Stimulated activated CD8-positive, alpha-beta memory T cell treated with anti-CD3 and anti-CD28 coated beads, Interleukin-12 subunit alpha, Interleukin-12 subunit beta, amount 100 ng/mL, for 1 hour (primary cell): ENCODE results near the gene KIF12.

Experiments
- DNase-seq: peaks from one replicate; pipeline ENCODE4 v3.0.0-alpha.2; 2020; ENCODE audit warnings: low read depth

The KIF12 gene

DNA sequence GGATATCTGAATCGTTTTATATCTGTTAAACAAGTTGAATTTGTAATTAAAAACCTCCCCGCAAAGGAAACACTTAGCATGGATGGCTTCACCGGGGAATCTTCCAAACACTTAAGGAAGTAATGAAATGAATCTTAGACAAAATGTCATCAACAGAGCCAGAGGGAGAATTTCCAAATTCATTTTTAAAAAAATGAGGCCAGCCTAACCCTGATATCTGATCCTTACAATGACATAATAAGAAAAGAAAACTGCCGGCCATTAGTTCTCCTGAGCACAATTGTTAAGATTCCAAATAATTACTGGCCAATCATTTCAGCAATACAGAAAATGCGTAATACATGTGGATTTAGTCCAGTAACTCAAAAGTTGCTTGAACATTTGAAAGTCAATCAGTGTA is 6.1 kb upstream of the KIF12 start:
- DNase-seq = no peak

- no peak for DNase-seq
Measured at GRCh38 chr9:114102484-114102883, 3.4 kb upstream of the KIF12 start.

GRCh38 chr9:114100536-114100935 is 1.4 kb upstream of the KIF12 start:
- DNase-seq = no peak

DNA sequence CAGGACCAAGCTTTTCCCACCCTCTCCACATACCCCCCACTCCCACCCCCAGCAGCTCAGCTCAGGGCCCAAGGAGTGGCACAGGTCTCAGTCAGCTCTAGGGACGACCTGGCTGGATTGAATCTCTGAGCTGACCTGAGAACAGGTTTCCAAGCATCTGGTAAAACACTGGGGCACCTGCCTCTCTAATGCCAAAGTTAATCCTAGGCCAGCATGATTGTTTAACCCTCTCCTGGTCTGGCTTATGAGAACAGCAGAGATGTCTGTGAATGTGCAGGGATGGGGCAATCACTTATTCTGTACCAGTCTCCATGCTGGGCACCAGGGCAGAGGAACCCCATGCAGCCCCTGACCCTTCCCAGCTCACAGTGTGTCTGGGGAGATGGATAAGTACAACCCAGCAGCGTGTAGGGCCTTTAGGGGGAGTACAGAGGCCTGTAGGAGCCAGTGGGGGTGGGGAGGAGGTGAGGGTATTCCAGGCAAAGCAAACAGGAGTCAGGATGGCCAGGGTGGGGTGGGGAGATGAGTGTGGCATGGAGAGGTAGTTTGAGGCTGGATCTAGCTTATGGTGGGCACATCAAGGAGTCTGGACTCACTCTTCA is 678 bp upstream of the KIF12 start:
- DNase-seq = no peak

- DNase-seq = no peak
Measured at GRCh38 chr9:114098021-114098935, 814 bp downstream of the KIF12 start.

DNA sequence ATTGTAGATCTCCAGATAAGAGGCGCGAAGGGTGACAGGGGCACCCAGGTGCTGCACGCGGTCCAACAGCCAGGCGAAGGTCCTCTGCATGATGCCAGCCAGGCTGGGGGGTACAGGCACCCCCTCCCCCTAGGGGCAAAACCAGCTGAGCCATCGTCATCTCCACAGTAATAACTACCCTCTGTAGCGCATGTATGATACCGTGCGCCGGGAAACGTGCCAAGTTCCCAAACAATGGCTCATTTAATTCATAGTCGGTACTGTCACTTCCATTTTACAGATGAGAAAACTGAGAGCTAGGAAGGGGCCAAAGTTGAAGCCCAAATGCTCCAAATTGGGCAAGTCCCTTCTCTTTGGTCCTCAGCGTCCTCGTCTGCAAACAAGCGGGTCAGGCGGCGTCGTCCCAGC is 1.5 kb downstream of the KIF12 start:
- DNase-seq = no peak

DNA sequence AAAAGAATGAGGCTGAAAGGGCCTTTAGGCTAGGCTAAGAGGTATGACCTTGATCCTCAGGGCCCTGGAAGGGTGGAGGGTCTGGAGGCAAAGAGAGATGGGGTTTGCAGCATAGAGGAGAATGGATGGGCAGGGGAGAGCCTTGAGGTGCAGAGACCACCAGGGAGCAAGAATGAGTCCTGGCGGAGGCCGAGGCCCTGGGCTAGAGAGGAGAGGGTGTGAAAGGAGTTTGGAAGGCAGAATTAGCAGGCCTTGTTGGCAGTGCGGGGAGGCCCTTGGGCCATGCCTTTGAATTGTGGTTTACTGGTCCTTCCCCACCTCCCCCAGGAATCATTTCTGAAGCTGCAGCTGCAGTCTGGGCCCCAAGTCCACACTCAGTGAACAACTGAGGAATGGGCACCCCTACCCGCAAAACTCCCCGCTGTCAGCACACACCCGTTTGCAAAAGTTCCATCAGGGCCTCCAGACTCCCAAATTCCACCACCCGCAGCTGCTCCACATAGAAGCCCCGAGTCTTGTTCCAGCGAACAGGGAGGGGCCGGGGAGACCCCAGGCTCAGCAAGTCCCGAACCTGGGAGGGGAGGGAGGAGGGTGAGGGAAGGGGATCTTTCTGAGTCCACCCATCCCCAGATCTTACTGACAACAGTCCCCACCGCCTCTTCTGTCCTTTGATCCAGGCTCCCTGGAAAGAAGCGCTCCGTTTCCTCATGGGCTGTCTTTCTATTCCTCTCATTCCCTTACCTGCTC is 2.1 kb downstream of the KIF12 start:
- DNase-seq = no peak

DNA sequence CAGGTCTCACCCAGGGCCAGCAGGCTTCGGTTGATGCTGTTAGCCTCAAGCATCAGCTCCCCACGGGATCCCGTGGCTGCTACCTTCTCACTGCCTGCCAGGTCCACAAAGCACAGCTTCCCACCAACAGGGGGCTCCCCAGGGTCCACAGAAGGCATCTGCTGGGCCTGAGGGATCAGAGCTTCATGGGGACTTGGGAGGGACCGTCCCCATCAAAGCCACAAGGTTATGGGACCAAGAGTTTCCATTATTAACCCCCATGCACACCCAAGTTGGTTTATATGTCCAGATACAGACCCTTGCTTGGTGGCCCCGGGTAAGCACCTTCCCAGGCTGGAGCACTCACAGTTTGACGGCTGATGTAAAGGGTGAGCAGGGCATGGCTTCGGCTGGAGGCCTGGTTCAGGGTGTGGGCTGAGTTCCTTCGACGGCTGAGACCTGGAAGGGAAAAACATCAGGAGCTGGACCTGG is 3.0 kb downstream of the KIF12 start:
- no peak for DNase-seq

GRCh38 chr9:114094971-114095370 is 4.1 kb downstream of the KIF12 start:
- DNase-seq = no peak

GRCh38 chr9:114093761-114094505 is 5.2 kb downstream of the KIF12 start:
- no peak for DNase-seq

DNA sequence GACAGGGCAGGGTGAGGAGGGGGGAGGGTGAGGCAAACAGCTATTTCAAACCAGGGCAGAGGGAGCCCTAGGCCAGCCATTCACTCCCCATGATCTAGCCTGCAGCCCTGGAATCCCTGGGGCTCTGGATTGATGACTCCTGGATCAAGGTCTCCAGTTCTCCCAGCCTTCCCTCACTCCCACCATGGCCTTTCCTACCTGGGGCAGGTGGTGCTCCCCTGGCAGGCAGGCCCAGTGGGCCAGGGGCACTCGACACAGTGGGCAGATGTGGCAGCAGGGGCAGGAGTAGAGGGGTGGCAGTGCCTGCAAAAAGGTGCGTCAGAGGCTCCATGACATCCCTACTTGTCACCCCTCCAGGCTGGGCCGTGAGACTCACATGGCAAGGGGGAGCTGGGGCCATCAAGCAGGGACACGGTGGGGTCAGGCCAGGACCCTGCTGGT is 6.0 kb downstream of the KIF12 start:
- no peak for DNase-seq

- DNase-seq = no peak
Measured at GRCh38 chr9:114092336-114092735, 6.8 kb downstream of the KIF12 start.

GRCh38 chr9:114091711-114092110 is 7.4 kb downstream of the KIF12 start:
- DNase-seq = no peak

DNA sequence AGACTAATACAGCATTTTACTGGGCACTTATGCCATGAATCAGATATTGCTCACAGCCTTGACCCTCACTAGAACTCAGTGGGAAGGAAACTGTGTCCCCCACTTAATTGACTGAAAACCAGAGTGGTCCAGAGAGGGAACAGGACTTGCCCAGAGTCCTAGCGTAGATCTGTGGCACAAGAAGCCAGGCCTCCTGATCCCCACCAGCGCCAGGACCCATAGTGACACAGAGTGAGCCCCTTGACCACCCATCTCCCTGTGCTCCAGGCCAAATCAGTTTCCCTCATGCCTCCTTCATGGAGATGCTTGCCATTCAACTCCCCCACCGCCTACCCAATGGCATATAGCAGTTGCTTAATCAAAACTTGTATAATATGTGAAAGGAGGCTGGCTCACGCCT is 8.3 kb downstream of the KIF12 start:
- no peak for DNase-seq

DNA sequence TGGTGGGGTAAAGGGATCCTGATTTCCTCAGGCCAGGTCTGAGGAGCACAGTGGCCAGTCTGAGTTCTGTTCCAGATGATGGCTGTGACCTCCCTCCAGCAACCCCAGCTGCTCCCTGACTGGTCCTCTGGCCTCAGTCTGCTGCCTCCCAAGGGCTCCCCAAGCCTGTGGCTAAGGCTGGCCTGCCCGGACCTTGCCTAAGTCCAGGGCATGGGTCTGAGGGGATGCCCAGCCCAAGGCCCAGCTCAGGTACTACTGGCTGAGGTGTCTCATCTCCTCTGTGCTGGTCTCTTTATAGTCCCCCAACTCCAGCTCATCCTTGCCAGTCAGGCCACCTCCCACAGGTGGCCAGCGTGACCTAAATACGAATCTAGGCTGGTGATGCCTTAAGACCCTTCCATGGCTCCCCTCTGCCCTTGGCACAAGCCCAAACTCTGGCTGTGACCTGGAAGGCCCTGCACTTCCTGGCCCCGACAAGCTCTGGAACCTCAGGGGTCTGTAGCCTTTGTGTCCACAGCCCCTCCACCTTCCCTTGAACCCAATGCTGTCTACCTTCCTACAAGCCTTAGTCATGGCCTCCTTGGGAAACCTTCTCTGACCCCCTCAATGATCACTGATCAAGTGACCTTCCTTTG is 9.8 kb downstream of the KIF12 start:
- DNase-seq = no peak

GRCh38 chr9:114088571-114089170 is 10.4 kb downstream of the KIF12 start:
- DNase-seq = no peak

DNA sequence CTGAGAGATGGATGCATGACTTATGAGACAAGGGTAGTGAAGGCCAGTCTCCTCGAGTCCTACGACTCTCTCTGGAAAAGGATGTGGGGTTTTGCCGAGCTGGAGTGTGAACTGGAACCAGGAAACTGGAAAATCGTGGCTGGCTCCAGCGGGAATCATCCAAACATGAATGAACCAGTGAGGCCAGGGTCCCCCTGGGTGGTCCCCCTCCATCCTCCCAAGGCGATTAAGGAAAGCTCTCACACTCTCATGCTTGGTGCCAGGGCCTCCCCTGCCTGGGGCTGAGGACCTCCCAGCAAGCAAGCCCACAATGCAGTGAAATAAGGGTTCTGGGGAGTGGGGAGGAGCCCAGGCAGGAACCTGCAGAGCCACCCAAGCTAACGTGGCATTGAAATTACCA is 11.4 kb downstream of the KIF12 start:
- DNase-seq = no peak

GRCh38 chr9:114086607-114087006 is 12.5 kb downstream of the KIF12 start:
- no peak for DNase-seq

DNA sequence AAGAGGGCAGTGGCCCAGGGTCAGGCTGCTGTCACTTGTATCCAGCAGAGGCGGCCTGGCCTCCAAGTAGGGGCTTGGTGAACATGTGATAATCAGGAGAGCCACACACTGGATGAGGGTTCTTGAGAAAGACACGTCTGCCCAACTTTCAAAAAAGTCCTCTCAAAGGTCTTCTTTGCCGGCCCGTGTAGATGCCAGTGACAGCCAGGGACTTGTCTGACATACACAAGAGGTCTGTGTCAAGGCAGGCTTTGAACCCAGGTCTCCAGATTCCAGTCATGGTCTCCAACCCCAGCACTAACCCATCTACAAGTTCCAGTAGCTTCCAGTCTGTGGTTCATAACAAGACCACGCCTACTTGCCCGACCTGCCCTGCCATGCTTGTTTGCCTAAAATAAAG is 13.1 kb downstream of the KIF12 start:
- DNase-seq = no peak

DNA sequence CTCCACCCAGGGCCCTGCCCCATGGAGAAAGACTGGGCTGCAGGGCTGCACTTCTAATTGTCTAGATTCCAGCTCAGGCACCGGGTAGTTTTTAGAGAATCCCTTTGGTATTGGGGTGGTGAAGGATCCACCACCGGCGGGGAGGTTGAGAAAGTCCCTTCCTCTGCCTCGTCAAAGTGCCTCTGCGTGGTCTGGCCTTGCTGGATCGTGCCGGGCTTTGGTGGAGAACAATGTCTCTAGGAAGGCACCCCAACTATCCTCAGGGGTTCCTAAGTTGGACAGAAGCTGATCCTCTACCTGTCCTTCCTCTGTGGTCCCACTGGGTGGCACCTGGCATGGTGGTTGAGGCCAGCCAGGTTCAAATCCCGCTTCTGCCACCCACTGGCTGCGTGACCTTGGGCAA is 13.7 kb downstream of the KIF12 start:
- DNase-seq = no peak
